Heart left ventricle (tissue), 16 donors: ENCODE data around the gene HOXC13. TPM values are rescaled to one million over a fixed set of nuclear protein-coding genes. Genes with fewer than 3 reads are reported as not detected.

Source experiments
- ATAC-seq, 4 donors: fragments of 200-7000 bp; cut with Tn5 transposase; one replicate each; pipeline ENCODE4 v1.9.1; 2020 to 2022; ENCODE audit warnings: moderate library complexity in 4 of 4, mild to moderate bottlenecking in 3 of 4, moderate number of reproducible peaks in 1 of 4
- DNase-seq, 5 donors: peaks; one replicate each; pipeline ENCODE4 v3.0.0-alpha.2; 2020
- H3K27ac ChIP-seq, 12 donors: fragments of 200-600 bp; sonication (generic) in 4 of 12; one replicate each; pipeline versions ENCODE4 v1.5.0 to v1.8.0; 2016 to 2022; ENCODE audit warnings: mild to moderate bottlenecking in 2 of 12
- H3K27me3 ChIP-seq, 9 donors: fragments of 200-600 bp; sonication (generic) in 2 of 9; one replicate each; pipeline versions ENCODE4 v1.5.1 to v1.8.0; 2016 to 2022; ENCODE audit warnings: mild to moderate bottlenecking in 3 of 9
- H3K36me3 ChIP-seq, 9 donors: fragments of 200-600 bp; sonication (generic) in 2 of 9; one replicate each; pipeline versions ENCODE4 v1.5.0 to v1.8.0; 2018 to 2022; ENCODE audit warnings: mild to moderate bottlenecking in 2 of 9
- H3K4me1 ChIP-seq, 12 donors: fragments of 200-600 bp; sonication (generic) in 4 of 12; one replicate each; pipeline versions ENCODE4 v1.5.0 to v1.8.0; 2016 to 2022; ENCODE audit warnings: mild to moderate bottlenecking in 3 of 12
- H3K4me3 ChIP-seq, 12 donors: fragments of 200-600 bp; sonication (generic) in 4 of 12; one replicate each; pipeline versions ENCODE4 v1.5.0 to v1.8.0; 2017 to 2022; ENCODE audit warnings: mild to moderate bottlenecking in 9 of 12, moderate library complexity in 4 of 12
- H3K9me3 ChIP-seq, 12 donors: fragments of 200-600 bp; sonication (generic) in 4 of 12; one replicate each; pipeline versions ENCODE4 v1.5.0 to v1.8.0; 2016 to 2022; ENCODE audit warnings: mild to moderate bottlenecking in 1 of 12
- CTCF ChIP-seq, 12 donors: fragments of 200-600 bp; sonication (generic) in 4 of 12; IDR thresholded peaks; one replicate each; pipeline versions ENCODE4 v1.5.0 to v1.8.0; 2018 to 2022; ENCODE audit warnings: antibody characterized with exemption in 12 of 12, mild to moderate bottlenecking in 5 of 12
- POLR2A ChIP-seq, 2 donors: fragments of 450-650 bp; IDR thresholded peaks; one replicate each; pipeline ENCODE4 v1.6.1; 2017; ENCODE audit warnings: antibody characterized with exemption in 2 of 2, mild to moderate bottlenecking in 2 of 2, moderate library complexity in 2 of 2
- WGBS, 4 donors: extraction: QIAGEN DNeasy Blood & Tissue Kit in 2 of 4; methylation state at CpG; one replicate each; pipeline versions ENCODE4 v1.1.5 to v1.1.7; 2013 to 2018; 5-methylcytosine and 5-hydroxymethylcytosine counted together
- intact Hi-C, 10 donors: fragments of 100-400 bp; cut with DNase I; formaldehyde crosslinking; loops; one replicate each; pipeline versions ENCODE4 v1.11.1 to v1.14.2; 2022
- polyA plus RNA-seq, 2 donors: library from polyadenylated mRNA; stranded (reverse); fragments of 200-250 nt; gene quantifications; one replicate each; pipeline ENCODE4 v1.2.3, GENCODE V29; 2013
- total RNA-seq, 9 donors: library from RNA; depleted of rRNA in 2 of 9; stranded (reverse); fragments of >200 nt in 2 of 9; fragmentation: NEBNext Ultra II Directional in 3 of 9; extraction: Animal tissue kit (Norgen Biotek cat#: 25700) in 3 of 9; gene quantifications; one replicate each; pipeline versions ENCODE4 v1.1.0 to v1.2.4, GENCODE V29; 2016 to 2023
- donor health status: ischemic (EF 13 %, LVEDD 7.1; RV severe dilation, severe dysfunction).
- donor health status: healthy with polysubstance abuse.
- donor health status: DM: no; HTN: yes; CAD: no.
- donor health status: DM: no; HTN: no; CAD: no.
- donor health status: ischemic (EF 25% LVEDD 6.9; RV normal size, moderate dysfunction).
- donor health status: ischemic (EF 25% LVEDD 5.7; RV mildly dilated, moderate dysfunction).
- donor health status: healthy.
- donor health status: DM: yes; HTN: yes; CAD: no.
- donor health status: ischemic (EF 35%, LVEDD 5.7; RV mildly dilated, moderate dysfunction).
- donor health status: nonischemic (EF 11% LVEDD 7.7; RV severe dilation, severe dysfunction).
- donor health status: DM: yes; HTN: yes; CAD: no.
- donor health status: PGD.
- donor health status: ischemic (EF 29% LVEDD 5.4; RV normal size, mild dysfunction).
- donor health status: nonischemic (EF 23%, LVEDD 6.1; RV moderate dilation, normal function).

Gene HOXC13
- total and polyA plus RNA-seq, 11 donors, result not detected

DNA sequence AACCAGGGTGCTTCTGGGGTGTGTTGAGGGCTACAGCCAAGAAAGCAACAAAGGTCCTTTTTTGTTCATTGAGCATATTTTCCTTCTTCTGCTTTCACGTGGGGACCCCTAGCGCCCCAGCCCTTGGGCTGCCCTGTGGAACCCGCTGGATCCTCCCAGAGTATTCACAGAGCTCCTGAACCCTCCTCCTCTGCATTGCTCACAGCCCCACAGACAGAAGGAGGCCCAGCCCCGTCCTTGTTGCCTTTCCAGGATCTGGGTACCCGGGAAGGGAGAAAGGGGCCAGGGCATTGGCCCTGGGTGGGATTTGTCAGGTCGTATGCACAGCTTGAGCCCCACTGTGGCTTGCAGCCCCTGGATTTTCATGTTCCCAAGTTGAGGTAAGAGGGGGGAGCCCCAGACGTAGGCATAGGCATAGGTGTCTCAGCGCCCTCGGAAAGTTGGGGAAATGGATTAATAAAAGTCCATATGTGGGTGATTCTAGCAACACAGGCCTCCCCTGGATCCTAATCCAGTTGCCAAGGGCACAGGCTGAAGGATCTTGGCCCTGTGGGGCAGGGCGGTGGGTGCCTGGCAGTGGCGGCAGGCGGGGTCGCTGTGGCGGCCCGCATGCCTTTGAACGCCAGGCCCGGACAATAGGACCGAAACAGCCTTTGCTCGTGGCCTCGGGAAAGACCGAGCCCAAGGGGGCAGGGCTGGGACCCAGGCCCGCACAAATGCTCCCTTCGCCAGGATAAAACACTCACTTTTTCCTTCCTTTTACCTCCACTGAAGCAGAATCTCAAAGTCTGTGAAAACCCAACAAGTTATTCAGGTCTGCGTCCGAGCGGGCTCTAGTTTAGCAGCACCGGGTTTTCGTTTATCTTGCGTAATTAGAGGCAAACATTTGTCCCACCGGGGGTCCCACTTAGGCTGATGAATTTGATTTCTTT, 43.3 kb downstream of the HOXC13 start:
- 8 to 13% (median 9%) methylated on average over 29 to 30 of the region's 30 CpGs for WGBS, 4 donors
- intact Hi-C loops, result no loop called here
- Histone ChIP-seq H3K27me3 (peaks cover 78 to 98% (median 95%) of the 10 kb centered on the region in 9 donors), H3K4me3 (no peak overlapping the region), H3K27ac (no peak overlapping the region), H3K36me3 (no peaks in the 10 kb centered on the region), H3K9me3 (no peaks in the 10 kb centered on the region), H3K4me1 (peaks cover 0 to 19% (median 13%) of the 10 kb centered on the region in 12 donors)
- TF ChIP-seq POLR2A (IDR thresholded peaks at IDR 0.05) (no peak), CTCF (IDR thresholded peaks at IDR 0.05) (no peak)
- ATAC-seq (no peak), DNase-seq (no peak)

DNA sequence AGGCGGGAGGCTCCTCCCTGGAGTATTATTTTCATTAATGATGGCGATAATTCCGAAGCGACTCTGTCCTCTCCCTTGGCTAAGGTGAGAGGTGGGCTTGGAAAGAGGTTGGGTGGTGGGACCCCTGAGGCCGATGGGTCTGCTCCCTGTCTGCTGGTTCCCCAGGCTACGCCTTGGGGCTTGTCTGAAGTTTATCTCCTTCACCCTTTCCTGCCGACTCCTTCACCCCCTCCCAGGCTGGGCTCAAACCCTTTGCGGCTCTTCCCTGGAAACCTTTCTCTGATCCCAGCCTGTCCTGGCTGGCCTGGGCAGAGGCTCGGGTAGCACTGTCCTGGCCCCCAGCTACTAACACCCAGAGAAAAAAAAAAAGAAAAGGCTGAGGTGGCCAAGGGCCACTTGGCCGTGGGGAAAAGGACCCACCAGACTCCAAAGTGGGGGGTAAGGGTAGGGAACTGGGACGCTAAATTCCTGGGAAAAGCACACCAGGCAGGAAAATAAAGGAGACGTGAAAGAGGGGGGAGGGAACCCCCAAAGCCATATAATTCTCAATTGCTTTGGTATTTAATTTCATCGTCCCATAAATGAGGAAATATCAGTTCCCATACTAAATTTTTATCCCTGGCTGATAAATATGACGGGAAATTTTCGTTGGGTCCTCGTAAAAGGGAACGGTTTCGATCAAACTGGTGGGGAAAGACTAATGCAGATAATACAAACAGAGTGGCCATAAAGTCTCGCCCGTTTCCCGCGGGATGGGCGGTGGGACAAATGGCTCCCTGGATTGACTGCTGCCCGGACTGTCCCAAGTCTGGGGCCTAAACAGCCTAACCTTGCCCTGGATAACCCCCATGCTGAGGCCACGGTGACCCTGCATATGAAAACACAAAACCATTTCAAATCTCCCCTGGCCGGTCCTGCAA, 44.3 kb downstream of the HOXC13 start:
- ATAC-seq, result no peak
- no peak overlapping the region for H3K4me3 ChIP-seq
- no peak for DNase-seq
- TF ChIP-seq POLR2A (IDR thresholded peaks at IDR 0.05) (no peak), CTCF (IDR thresholded peaks at IDR 0.05) (no peak)
- H3K27ac ChIP-seq, result no peak overlapping the region
- H3K36me3 ChIP-seq, result no peaks in the 10 kb centered on the region
- WGBS, 4 donors, result 7 to 10% (median 9%) methylated on average over 25 to 26 of the region's 26 CpGs
- intact Hi-C loops, result no loop called here
- H3K9me3 ChIP-seq, result no peaks in the 10 kb centered on the region
- H3K4me1 ChIP-seq, result peaks cover 0 to 19% (median 13%) of the 10 kb centered on the region in 12 donors
- H3K27me3 ChIP-seq, result peaks cover 71 to 98% (median 95%) of the 10 kb centered on the region in 9 donors

GRCh38 chr12:53983568-53983949, 44.9 kb downstream of the HOXC13 start:
- TF ChIP-seq POLR2A (IDR thresholded peaks at IDR 0.05) (no peak), CTCF (IDR thresholded peaks at IDR 0.05) (no peak)
- no peaks in the 10 kb centered on the region for H3K36me3 ChIP-seq
- peaks cover 0 to 19% (median 13%) of the 10 kb centered on the region in 12 donors for H3K4me1 ChIP-seq
- no peak for ATAC-seq
- no peaks in the 10 kb centered on the region for H3K9me3 ChIP-seq
- WGBS, 4 donors, result 4 to 10% (median 8%) methylated on average over 17 of the region's 17 CpGs
- no peak for DNase-seq
- peaks cover 68 to 99% (median 97%) of the 10 kb centered on the region in 9 donors for H3K27me3 ChIP-seq
- no peak overlapping the region for H3K4me3 ChIP-seq
- intact Hi-C loops, result no loop called here
- H3K27ac ChIP-seq, result no peak overlapping the region
